Superior temporal gyrus (tissue), 1 donor: ENCODE results near the gene ORAI3.

Experiments
- DNase-seq: peaks from one replicate; pipeline ENCODE4 v3.0.0-alpha.2; 2016; ENCODE audit errors: extremely low spot score

The ORAI3 gene

DNA sequence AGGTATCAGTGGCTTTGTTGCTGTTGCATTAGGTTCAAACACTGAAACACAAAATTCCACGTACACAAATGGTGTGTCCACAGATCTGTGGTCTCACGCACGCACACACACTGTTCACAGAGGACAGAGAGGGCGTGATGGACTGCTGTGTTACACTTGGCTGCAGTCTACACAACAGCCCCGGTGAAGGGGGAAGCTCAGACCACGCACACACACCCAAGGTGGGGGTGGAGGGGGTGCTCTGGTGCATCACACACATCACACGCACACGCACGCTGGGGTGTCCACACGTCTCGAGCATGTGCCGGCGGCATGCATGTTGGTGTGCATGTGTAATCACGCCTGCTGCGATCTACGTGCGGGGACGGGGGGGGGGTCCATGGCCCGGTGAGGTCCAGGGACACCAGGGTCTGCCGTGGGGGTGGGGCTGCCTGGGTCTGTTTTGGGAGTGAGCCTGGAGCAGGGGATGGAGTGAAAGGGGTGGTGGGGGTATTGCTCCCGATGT is 43.5 kb downstream of the ORAI3 start:
- DNase-seq: no peak

DNA sequence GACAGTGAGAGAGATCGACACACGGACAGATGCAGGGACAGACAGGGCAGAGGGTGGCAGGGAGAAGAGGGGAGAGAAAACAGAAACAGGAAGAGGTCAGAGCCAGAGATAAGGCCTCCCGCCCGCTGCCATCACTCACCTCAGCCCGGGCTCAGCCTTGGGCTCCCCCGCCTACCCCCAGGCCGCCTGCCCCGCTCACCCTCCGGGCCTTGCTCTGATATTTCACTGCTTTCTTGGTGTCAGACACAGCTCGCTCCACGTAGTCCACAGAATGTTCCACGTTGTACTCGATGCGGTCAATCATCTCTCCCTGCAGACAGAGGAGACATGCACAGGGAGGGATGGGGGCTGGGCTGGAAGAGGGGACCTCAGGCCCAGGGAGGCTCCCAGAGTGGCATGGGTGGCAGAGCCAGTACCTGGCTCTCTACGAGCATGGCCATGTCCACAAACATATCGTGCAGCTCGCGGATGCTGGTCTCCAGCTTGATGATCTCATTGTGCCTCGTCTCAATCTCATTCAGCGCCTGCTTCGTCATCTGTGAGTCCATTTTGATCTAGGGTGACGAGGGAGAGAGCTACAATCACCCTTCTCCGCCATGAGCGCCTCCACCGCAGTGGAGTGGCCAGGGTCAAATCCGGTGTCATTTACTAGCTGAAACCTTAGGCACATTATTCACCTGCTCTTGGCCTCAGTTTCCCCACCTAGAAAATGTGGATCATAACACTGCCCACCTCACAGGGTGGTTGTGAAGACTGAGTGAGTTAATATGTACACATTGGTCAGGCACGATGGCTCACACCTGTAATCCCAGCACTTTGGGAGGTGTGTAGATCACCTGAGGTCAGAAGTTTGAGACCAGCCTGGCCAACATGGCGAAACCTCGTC is 44.3 kb downstream of the ORAI3 start:
- no peak for DNase-seq

GRCh38 chr16:30995927-30996323 is 47.1 kb downstream of the ORAI3 start:
- DNase-seq: no peak

GRCh38 chr16:30996324-30996984 is 47.6 kb downstream of the ORAI3 start:
- no peak for DNase-seq

DNA sequence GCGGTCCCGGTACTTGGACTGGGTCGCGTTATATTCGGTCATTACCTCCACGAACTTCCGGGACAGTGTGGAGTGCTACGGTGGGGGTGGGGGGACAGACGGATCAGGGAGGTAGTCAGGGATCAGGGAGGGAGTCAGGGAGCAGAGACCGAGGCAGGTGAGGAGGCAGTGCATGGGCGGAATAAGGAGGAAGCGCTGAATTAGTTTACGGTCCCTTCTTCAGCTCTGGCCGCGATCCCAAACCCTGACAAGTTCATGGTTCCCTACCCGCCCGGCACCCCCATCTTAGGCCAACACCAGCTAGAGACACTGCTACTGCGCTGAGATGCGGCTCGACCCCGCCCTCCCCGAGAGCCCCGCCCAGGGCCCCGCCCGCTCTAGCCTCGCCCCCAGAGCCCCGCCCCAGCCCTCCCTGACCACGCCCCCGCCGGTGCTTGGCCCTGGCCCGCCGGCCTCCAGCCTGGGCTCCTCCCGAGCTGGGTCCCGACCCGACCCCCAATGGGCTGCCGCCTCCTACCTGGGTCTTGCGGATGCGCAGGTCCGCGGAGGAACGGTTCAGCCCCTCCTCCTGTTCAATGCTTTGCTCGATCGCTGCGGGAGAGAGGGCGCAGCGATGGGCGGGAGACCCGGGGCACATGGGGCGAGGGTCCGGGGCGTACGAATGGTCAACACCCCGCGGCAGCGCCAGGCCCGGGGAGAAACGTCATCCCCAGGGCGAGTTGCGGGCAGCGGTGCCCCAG is 48.3 kb downstream of the ORAI3 start:
- DNase-seq: no peak

DNA sequence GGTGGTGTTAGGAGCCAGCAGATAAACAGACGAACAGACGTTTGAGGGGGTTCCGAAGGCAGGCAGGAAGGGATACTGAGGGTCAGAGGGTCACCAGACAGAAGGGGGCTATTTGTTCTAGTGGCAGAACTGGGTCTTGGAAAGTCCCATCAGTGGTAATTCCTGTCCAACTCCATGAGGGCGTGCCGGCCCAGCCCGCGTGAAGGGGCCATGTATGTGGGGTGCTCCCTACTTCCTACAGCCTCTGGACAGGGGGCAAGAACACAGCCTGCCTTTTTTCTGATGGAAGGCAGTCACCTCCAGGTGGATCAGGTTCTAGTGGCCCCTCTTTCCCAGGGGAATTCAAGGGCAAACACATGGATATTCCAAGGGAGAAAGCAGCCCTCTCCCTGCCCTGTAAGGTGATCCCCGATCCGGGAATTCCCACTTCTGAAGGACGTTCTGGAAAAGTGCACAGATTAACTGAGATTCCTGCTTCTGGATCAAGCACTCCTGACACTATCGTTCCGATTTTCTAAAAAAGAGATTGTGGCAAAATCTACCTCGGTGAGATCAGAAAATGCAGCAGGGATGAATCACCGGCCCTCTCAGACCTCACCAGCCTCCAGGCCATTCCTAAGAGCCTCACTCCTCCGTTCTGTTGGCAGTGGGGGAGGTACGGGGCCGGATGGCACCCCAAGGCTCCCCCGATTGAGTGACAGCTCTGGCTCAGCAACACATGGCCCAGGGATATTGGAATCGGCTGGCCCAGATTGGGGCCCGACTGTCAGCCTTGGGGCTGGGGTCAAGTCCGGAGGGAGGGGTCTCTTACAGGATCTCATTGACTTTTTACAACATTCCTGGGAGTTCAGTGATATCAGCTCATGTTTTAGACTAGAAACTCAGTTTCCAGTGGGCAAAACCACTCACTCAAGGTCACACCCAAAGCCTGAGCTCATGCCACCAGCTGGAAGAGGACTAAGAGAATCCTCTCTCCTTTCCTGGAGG is 49.1 kb downstream of the ORAI3 start:
- no peak for DNase-seq

DNA sequence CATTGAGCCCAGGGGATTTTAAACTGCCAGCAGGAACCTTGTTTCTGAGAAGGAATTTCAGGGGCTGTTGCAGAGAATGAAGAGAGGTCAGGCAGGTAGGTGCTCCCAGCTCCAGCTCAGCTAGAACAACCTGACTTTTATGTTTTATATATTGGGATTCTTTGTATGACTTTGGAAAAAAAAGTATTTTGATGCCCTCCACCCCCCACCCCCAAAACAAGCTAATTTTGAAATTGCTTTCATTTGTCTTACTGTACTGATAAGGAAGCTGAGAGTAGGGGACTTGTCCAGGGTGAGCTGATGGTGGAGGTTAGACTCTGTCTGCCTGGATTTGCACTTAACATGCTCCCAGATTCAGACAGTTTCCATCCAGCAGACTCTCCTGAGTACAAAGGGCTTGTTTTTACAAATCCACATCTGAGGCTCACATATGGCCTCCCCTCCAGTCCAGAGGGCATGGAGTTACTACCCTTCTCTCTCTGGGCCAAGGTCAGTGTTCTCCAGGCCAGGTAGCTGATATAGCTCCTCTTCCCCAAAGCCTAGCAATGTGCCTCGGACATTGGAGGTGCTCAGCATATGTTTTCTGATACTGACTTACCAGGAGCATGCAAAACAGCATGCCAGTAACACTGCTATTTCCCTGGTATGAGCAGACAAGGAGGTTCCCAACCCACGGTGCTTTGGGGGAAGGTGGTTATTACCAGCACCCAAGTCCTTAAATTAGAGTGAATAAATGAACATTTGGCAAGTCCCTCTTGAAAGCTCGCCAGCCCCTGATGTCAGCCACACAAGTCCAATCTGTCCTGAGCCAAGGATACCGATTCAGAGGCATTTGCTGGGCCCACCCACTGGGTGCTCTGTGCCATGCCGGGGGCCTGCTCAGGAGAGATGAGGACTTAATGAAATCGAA is 50.2 kb downstream of the ORAI3 start:
- peak; percentile 18 for DNase-seq

DNA sequence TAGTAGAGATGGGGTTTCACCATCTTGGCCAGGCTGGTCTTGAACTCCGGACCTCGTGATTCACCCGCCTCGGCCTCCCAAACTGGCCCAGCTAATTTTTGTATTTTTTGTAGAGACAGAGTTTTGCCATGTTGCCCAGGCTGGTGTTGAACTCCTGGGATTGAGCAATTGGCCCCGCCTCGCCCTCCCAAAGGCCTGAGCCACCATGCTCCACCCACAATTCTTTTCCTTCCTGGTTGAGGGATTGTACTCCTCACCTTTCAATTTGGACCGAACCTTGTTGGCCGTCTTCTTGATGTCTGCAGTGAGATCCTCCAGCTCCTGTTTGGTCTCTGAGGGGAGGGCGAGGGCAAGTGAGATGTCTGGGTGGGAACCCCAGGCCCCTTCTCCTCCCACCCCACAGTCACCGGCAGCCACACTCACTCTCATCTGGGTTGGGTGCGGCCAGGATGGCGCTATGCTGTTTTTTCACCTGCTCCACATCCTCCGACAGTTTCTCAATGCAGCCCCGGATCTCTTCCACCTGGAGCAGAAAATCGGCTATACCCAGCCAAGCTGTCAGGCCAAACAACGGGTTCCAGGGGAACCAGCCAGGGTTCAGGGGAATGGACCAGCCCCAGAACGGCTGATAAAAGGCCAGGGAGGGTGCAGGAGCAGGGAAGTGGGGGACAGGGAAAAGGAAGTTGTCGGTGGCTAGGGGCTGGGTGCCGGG is 52.0 kb downstream of the ORAI3 start:
- DNase-seq: no peak

- DNase-seq: no peak
These were observed 52.8 kb downstream of the ORAI3 start for GRCh38 chr16:31001507-31002249.

DNA sequence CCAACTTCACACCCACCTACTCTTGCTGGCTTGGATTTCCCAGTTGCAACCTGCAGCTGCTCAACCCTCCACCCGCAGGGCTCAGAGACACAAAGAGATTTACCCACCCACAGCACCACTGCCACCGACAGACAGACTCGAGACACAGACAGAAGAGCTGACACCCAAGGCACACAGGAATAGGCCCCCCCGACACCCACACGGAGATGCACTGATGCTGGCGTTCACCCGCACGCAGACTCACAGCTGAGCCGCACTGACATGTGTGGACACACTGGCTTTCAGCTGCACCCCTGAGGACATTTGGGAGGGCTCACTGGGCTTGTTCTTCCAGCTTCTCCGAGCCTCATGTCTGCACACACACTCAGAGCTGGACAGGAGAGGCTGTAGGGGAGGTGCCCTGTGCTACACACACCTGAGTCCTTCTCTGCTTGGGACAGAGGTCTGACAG is 53.4 kb downstream of the ORAI3 start:
- DNase-seq: no peak

GRCh38 chr16:31002862-31003341 is 54.0 kb downstream of the ORAI3 start:
- no peak for DNase-seq

- DNase-seq: no peak
These were observed 54.9 kb downstream of the ORAI3 start for GRCh38 chr16:31003744-31004143.
